MM.1S (cell line): ENCODE results near the gene STX12.

Source experiments
- EZH2 ChIP-seq: fragments of 300-600 bp; sonication (generic); optimal IDR thresholded peaks from 2 replicates; pipeline ENCODE3; 2017; ENCODE audit warnings: low read depth, mild to moderate bottlenecking, antibody characterized with exemption, low read length, mixed read lengths
- EZH2phosphoT487 ChIP-seq: fragments of 300-600 bp; sonication (generic); IDR thresholded peaks from 2 replicates; pipeline ENCODE4 v1.6.1; 2018; ENCODE audit warnings: antibody characterized with exemption, low read length
- TF ChIP-seq, protein P1 (sequence below): fragments of 300-600 bp; sonication (generic); IDR thresholded peaks from 2 replicates; pipeline ENCODE4 v1.5.1; 2016; ENCODE audit warnings: antibody characterized with exemption, low read length, mixed read lengths

DNA sequence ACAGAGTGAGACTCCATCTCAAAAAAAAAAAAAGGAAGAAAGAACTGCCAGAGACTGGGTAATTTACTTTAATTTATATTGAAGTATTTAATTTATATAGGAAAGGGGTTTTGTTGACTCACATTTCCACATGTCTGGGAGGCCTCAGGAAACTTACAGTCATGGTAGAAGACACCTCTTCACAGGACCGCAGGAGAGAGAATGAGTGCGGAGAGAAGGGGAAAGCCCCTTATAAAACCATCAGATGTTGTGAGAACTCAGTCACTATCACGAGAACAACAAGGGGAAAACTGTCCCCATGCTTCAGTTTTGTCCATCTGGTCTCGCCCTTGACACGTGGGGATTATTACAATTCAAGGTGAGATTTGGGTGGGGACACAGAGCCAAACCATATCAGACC lies 31.8 kb downstream of the STX12 start:
- TF ChIP-seq, protein P1, sequence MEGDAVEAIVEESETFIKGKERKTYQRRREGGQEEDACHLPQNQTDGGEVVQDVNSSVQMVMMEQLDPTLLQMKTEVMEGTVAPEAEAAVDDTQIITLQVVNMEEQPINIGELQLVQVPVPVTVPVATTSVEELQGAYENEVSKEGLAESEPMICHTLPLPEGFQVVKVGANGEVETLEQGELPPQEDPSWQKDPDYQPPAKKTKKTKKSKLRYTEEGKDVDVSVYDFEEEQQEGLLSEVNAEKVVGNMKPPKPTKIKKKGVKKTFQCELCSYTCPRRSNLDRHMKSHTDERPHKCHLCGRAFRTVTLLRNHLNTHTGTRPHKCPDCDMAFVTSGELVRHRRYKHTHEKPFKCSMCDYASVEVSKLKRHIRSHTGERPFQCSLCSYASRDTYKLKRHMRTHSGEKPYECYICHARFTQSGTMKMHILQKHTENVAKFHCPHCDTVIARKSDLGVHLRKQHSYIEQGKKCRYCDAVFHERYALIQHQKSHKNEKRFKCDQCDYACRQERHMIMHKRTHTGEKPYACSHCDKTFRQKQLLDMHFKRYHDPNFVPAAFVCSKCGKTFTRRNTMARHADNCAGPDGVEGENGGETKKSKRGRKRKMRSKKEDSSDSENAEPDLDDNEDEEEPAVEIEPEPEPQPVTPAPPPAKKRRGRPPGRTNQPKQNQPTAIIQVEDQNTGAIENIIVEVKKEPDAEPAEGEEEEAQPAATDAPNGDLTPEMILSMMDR = no peak
- TF ChIP-seq EZH2 = no peak
- no peak for TF ChIP-seq EZH2phosphoT487
